Breast epithelium (tissue), 4 donors: ENCODE data around the gene DST. TPM values are rescaled to one million over a fixed set of nuclear protein-coding genes. Genes with fewer than 3 reads are reported as not detected.

ENCODE experiments used
- DNase-seq, 2 donors: peaks; one replicate each; pipeline ENCODE4 v3.0.0-alpha.2; 2019; ENCODE audit warnings: low spot score in 2 of 2
- H3K27ac ChIP-seq, 2 donors: fragments of 200-600 bp; sonication (generic) in 1 of 2; one replicate each; pipeline ENCODE4 v1.5.1; 2016 to 2019; ENCODE audit warnings: mild to moderate bottlenecking in 1 of 2
- H3K27me3 ChIP-seq, 2 donors: fragments of 200-600 bp; sonication (generic) in 1 of 2; one replicate each; pipeline versions ENCODE4 v1.5.1 to v1.6.0; 2017 to 2019; ENCODE audit warnings: control low read depth in 1 of 2, mild to moderate bottlenecking in 1 of 2
- H3K36me3 ChIP-seq: fragments of 200-600 bp; one replicate; pipeline ENCODE4 v1.5.1; 2019
- H3K4me1 ChIP-seq, 2 donors: fragments of 200-600 bp; sonication (generic); one replicate each; pipeline ENCODE4 v1.5.1; 2016 to 2019; ENCODE audit warnings: control low read depth in 1 of 2
- H3K4me3 ChIP-seq, 3 donors: fragments of 200-600 bp; sonication (generic); 1 replicate in 2 of 3; 2 replicates in 1 of 3; pipeline ENCODE4 v1.5.1; 2016 to 2019; ENCODE audit warnings: mild to moderate bottlenecking in 3 of 3, moderate library complexity in 2 of 3
- H3K9me3 ChIP-seq, 2 donors: fragments of 200-600 bp; sonication (generic) in 1 of 2; one replicate each; pipeline ENCODE4 v1.5.1; 2016 to 2019; ENCODE audit warnings: control low read depth in 1 of 2
- CTCF ChIP-seq, 3 donors: fragments of 450-650 bp; IDR thresholded peaks; one replicate each; pipeline ENCODE4 v1.5.1; 2016 to 2017; ENCODE audit warnings: antibody characterized with exemption in 3 of 3, mild to moderate bottlenecking in 3 of 3, moderate library complexity in 3 of 3
- POLR2A ChIP-seq: fragments of 450-650 bp; IDR thresholded peaks from one replicate; pipeline ENCODE4 v1.6.1; 2016; ENCODE audit warnings: antibody characterized with exemption, mild to moderate bottlenecking, moderate library complexity
- POLR2AphosphoS5 ChIP-seq, 3 donors: sonication (generic); formaldehyde crosslinking; IDR thresholded peaks; one replicate each; pipeline ENCODE4 v1.6.1; 2017; ENCODE audit warnings: antibody characterized with exemption in 3 of 3
- intact Hi-C: fragments of 100-400 bp; cut with DNase I; formaldehyde crosslinking; loops from one replicate; pipeline ENCODE4 v1.15.1; 2023; ENCODE audit warnings: low total_unique reads
- total RNA-seq, 3 donors: library from RNA; depleted of rRNA; stranded (reverse); fragments of >200 nt; gene quantifications; one replicate each; pipeline ENCODE4 v1.1.0, GENCODE V29; 2016

DST gene
- total RNA-seq, 3 donors from 2014 or later: 272 to 1,354 (median 700) TPM

GRCh38 chr6:56689663-56690062, 47.0 kb upstream of the DST start:
- Histone ChIP-seq H3K36me3 (no peaks in the 10 kb centered on the region), H3K27ac (peak overlapping the region; percentile 88 to 94), H3K9me3 (no peaks in the 10 kb centered on the region), H3K4me3 (peak overlapping the region in 2 of 3 donors; percentile 42 to 61), H3K27me3 (no peaks in the 10 kb centered on the region), H3K4me1 (no peaks in the 10 kb centered on the region)
- TF ChIP-seq CTCF (IDR thresholded peaks at IDR 0.05): no peak
- no peak for TF ChIP-seq POLR2A
- TF ChIP-seq POLR2AphosphoS5 (IDR thresholded peaks at IDR 0.05): no peak
- DNase-seq: no peak
- intact Hi-C loops: no loop called here

- Histone ChIP-seq H3K36me3 (no peaks in the 10 kb centered on the region), H3K27me3 (no peaks in the 10 kb centered on the region), H3K4me1 (no peaks in the 10 kb centered on the region), H3K27ac (peak overlapping the region; percentile 88 to 94), H3K9me3 (no peaks in the 10 kb centered on the region), H3K4me3 (peak overlapping the region in 2 of 3 donors; percentile 42 to 61)
- intact Hi-C loops: no loop called here
- no peak for DNase-seq
- TF ChIP-seq POLR2A: no peak
- no peak for TF ChIP-seq CTCF (IDR thresholded peaks at IDR 0.05)
- no peak for TF ChIP-seq POLR2AphosphoS5 (IDR thresholded peaks at IDR 0.05)
Observed at GRCh38 chr6:56689114-56689513, 46.4 kb upstream of the DST start.

GRCh38 chr6:56688521-56688920, 45.8 kb upstream of the DST start:
- no peak for DNase-seq
- no peaks in the 10 kb centered on the region for H3K27me3 ChIP-seq
- H3K27ac ChIP-seq: peak overlapping the region; percentile 30 to 94
- intact Hi-C loops: no loop called here
- no peaks in the 10 kb centered on the region for H3K36me3 ChIP-seq
- peak overlapping the region in 2 of 3 donors; percentile 42 to 61 for H3K4me3 ChIP-seq
- H3K9me3 ChIP-seq: no peaks in the 10 kb centered on the region
- H3K4me1 ChIP-seq: no peaks in the 10 kb centered on the region
- TF ChIP-seq POLR2AphosphoS5 (IDR thresholded peaks at IDR 0.05) (no peak), CTCF (IDR thresholded peaks at IDR 0.05) (no peak), POLR2A (no peak)

GRCh38 chr6:56687551-56687950, 44.9 kb upstream of the DST start:
- Histone ChIP-seq H3K9me3 (no peaks in the 10 kb centered on the region), H3K4me1 (no peaks in the 10 kb centered on the region), H3K4me3 (no peak overlapping the region), H3K27me3 (no peaks in the 10 kb centered on the region), H3K27ac (peak overlapping the region in 1 of 2 donors; percentile 1), H3K36me3 (no peaks in the 10 kb centered on the region)
- intact Hi-C loops: no loop called here
- TF ChIP-seq POLR2A (no peak), CTCF (IDR thresholded peaks at IDR 0.05) (no peak), POLR2AphosphoS5 (IDR thresholded peaks at IDR 0.05) (no peak)
- DNase-seq: no peak

- TF ChIP-seq POLR2A (no peak), POLR2AphosphoS5 (IDR thresholded peaks at IDR 0.05) (no peak), CTCF (IDR thresholded peaks at IDR 0.05) (no peak)
- Histone ChIP-seq H3K4me3 (no peak overlapping the region), H3K36me3 (no peaks in the 10 kb centered on the region), H3K27me3 (no peaks in the 10 kb centered on the region), H3K27ac (peak overlapping the region in 1 of 2 donors; percentile 1), H3K4me1 (no peaks in the 10 kb centered on the region), H3K9me3 (no peaks in the 10 kb centered on the region)
- no peak for DNase-seq
- intact Hi-C loops: no loop called here
Observed at GRCh38 chr6:56686429-56686828, 43.7 kb upstream of the DST start.
